DOHH2 (cell line): Measurements from ENCODE around the gene IFIT2.

Experiments used
- H3F3A ChIP-seq: fragments of 200-600 bp; sonication (generic), shearing (Covaris generic); 2 replicates; pipeline ENCODE4 v1.6.0; 2016; ENCODE audit warnings: antibody characterized with exemption, mild to moderate bottlenecking; ENCODE audit not compliant: control insufficient read depth, insufficient read depth
- H3K27ac ChIP-seq: fragments of 200-600 bp; sonication (generic); 2 replicates; pipeline ENCODE4 v1.5.1; 2014; ENCODE audit warnings: low read depth, mild to moderate bottlenecking, low read length, moderate library complexity
- H3K27me3 ChIP-seq: fragments of 200-600 bp; sonication (generic); 2 replicates; pipeline ENCODE4 v1.6.1; 2014; ENCODE audit warnings: mild to moderate bottlenecking, low read length, mixed read lengths; ENCODE audit not compliant: control insufficient read depth
- H3K36me3 ChIP-seq: fragments of 200-600 bp; sonication (generic); 2 replicates; pipeline ENCODE4 v1.6.1; 2014; ENCODE audit warnings: mild to moderate bottlenecking, low read length, moderate library complexity, mixed read lengths; ENCODE audit not compliant: control insufficient read depth
- H3K4me1 ChIP-seq: fragments of 200-600 bp; sonication (generic); 2 replicates; pipeline ENCODE4 v1.6.1; 2014; ENCODE audit warnings: mild to moderate bottlenecking, low read length, mixed read lengths; ENCODE audit not compliant: control insufficient read depth
- H3K4me2 ChIP-seq: fragments of 200-600 bp; sonication (generic); 2 replicates; pipeline ENCODE4 v1.6.0; 2014; ENCODE audit warnings: mild to moderate bottlenecking, low read length, moderate library complexity
- H3K4me3 ChIP-seq: fragments of 200-600 bp; sonication (generic); 2 replicates; pipeline ENCODE4 v1.5.1; 2014; ENCODE audit warnings: mild to moderate bottlenecking, low read length, mixed read lengths
- H3K79me2 ChIP-seq: fragments of 200-600 bp; sonication (generic); 2 replicates; pipeline ENCODE4 v1.6.1; 2014; ENCODE audit warnings: mild to moderate bottlenecking, low read length, mixed read lengths; ENCODE audit not compliant: control insufficient read depth
- H3K9me2 ChIP-seq: fragments of 200-600 bp; sonication (generic); replicated peaks from 2 replicates; pipeline ENCODE4 v1.6.1; 2014; ENCODE audit warnings: mild to moderate bottlenecking, low read length, mixed read lengths; ENCODE audit not compliant: control insufficient read depth
- H3K9me3 ChIP-seq: fragments of 200-600 bp; sonication (generic); 2 replicates; pipeline ENCODE4 v1.6.1; 2014; ENCODE audit warnings: antibody characterized with exemption, low read length, mixed read lengths; ENCODE audit not compliant: control insufficient read depth, insufficient read depth
- H4K20me1 ChIP-seq: fragments of 200-600 bp; sonication (generic); 2 replicates; pipeline ENCODE4 v1.6.0; 2014; ENCODE audit warnings: low read depth, mild to moderate bottlenecking, antibody characterized with exemption, low read length, moderate library complexity; ENCODE audit not compliant: control insufficient read depth, insufficient read depth
- EZH2phosphoT487 ChIP-seq: fragments of 200-600 bp; sonication (generic); IDR thresholded peaks from 2 replicates; pipeline ENCODE4 v1.6.1; 2017; ENCODE audit warnings: borderline replicate concordance, mild to moderate bottlenecking, antibody characterized with exemption, low read length, moderate library complexity, mixed read lengths
- TF ChIP-seq, protein P1 (sequence below): fragments of 200-600 bp; sonication (generic); IDR thresholded peaks from one replicate; pipeline ENCODE4 v1.5.1; 2014; ENCODE audit warnings: antibody characterized with exemption, mild to moderate bottlenecking, low read depth, low read length; ENCODE audit not compliant: poor library complexity, severe bottlenecking

Gene IFIT2

DNA sequence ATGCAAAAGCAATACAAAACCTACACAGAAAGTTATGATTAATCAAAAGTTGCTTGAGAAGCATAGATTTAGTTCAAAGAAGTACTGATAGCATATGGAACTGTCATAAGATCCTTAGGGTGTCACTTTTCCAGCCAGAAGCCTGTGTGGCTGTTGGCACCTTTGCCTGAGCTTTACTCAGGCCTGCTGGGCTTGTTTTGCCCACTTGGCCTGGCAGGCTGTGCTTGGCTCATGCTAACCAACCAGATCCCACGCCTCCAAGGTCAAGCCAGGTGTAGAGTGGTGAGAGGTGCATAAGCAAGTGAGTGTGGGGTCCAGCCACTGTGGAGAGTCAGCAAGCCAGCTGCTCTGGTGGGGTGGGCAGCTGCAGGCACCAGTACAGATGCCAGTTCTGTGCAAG lies 38.3 kb upstream of the IFIT2 start:
- no peaks in the 10 kb centered on the region for H3F3A ChIP-seq
- no peaks in the 10 kb centered on the region for H3K9me2 ChIP-seq
- peaks cover 17% of the 10 kb centered on the region; the same call in 1 of the 2 replicates for H3K9me3 ChIP-seq
- H3K4me1 ChIP-seq: peaks cover 3% of the 10 kb centered on the region; the same call in 1 of the 2 replicates
- no peaks in the 10 kb centered on the region for H4K20me1 ChIP-seq
- H3K36me3 ChIP-seq: no peaks in the 10 kb centered on the region
- TF ChIP-seq, protein P1, sequence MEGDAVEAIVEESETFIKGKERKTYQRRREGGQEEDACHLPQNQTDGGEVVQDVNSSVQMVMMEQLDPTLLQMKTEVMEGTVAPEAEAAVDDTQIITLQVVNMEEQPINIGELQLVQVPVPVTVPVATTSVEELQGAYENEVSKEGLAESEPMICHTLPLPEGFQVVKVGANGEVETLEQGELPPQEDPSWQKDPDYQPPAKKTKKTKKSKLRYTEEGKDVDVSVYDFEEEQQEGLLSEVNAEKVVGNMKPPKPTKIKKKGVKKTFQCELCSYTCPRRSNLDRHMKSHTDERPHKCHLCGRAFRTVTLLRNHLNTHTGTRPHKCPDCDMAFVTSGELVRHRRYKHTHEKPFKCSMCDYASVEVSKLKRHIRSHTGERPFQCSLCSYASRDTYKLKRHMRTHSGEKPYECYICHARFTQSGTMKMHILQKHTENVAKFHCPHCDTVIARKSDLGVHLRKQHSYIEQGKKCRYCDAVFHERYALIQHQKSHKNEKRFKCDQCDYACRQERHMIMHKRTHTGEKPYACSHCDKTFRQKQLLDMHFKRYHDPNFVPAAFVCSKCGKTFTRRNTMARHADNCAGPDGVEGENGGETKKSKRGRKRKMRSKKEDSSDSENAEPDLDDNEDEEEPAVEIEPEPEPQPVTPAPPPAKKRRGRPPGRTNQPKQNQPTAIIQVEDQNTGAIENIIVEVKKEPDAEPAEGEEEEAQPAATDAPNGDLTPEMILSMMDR: no peak
- no peak for TF ChIP-seq EZH2phosphoT487
- H3K27ac ChIP-seq: no peak overlapping the region
- H3K4me2 ChIP-seq: no peak overlapping the region
- H3K79me2 ChIP-seq: no peaks in the 10 kb centered on the region
- H3K27me3 ChIP-seq: no peaks in the 10 kb centered on the region
- no peak overlapping the region for H3K4me3 ChIP-seq

DNA sequence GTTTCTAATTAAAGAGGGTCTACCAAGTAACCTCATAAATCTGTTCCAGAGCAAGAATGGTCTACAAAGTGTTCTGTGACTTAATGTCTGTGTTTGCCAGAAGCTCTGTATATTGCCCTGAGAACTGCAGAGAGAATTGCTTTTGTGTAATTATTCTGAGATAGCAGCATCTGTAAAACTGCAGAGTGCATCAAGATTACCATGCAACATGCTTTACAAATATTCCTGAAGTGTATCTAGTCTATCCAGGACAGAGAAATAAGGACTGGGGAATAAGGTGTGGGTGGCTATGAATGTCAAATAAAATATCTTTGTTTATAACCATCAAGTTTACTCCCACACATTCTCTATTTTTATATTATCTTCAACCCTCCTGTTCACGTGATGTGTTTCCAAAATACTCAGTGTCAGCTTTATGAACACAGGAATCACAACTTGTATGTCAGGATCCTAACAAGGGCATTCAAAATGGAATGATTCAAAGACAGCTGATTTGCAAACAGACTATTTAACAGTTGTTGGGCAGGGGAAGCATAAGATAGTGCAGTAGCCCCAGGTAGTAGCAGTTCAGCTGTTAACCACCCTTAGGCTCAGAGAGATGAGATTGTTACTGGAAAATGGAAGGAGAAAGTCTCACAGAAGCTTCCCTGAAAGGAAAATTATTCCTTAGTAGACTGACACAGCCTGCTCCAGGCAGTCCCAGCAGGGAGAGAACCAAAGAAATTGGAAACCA lies 35.0 kb upstream of the IFIT2 start:
- no peaks in the 10 kb centered on the region for H3K36me3 ChIP-seq
- H4K20me1 ChIP-seq: no peaks in the 10 kb centered on the region
- H3K27me3 ChIP-seq: no peaks in the 10 kb centered on the region
- H3K79me2 ChIP-seq: no peaks in the 10 kb centered on the region
- H3K4me2 ChIP-seq: no peak overlapping the region
- TF ChIP-seq, protein P1: no peak
- no peak for TF ChIP-seq EZH2phosphoT487
- no peaks in the 10 kb centered on the region for H3K4me1 ChIP-seq
- H3K9me3 ChIP-seq: peaks cover 17% of the 10 kb centered on the region; the same call in 1 of the 2 replicates
- H3K27ac ChIP-seq: no peak overlapping the region
- H3K9me2 ChIP-seq: no peaks in the 10 kb centered on the region
- H3F3A ChIP-seq: no peaks in the 10 kb centered on the region
- H3K4me3 ChIP-seq: no peak overlapping the region

DNA sequence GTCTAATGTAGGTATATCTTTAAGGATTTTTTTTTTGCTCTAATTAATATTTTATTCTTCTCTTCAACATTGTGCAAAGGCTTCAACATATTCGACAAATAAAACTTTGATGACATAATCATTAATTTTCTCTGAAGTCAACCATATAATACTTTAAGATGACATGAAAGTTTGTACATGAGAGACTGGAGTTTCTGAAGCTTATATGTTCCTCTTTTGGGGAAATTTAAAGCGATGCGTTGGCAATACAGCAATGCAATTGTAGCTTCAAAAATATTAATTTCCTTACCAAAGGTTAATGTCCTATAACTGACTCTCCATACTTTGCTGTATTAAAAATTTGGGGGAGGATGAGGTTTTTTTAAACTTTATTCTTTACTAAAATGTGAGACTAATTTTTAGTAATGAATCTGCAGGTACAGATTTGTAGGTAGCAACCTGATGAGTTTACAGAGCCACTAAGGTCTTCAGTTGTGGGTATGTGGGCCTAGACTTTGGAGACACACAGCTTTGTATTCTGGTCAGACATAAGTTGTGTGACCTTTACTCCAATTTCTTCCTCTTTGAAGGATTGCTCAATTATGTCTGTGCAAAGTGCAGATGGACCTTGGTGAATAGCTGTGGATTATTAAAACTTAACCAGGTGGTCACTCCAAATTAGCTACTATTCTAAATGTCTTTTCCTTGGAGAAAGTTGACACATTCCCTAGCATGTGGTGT lies 32.3 kb upstream of the IFIT2 start:
- Histone ChIP-seq H3K9me2 (no peaks in the 10 kb centered on the region), H3K36me3 (no peaks in the 10 kb centered on the region), H3K4me2 (no peak overlapping the region), H3K4me1 (no peaks in the 10 kb centered on the region), H3K27ac (no peak overlapping the region), H3F3A (no peaks in the 10 kb centered on the region), H3K4me3 (no peak overlapping the region), H3K79me2 (no peaks in the 10 kb centered on the region), H3K9me3 (peaks cover 3% of the 10 kb centered on the region; the same call in 1 of the 2 replicates), H4K20me1 (no peaks in the 10 kb centered on the region), H3K27me3 (no peaks in the 10 kb centered on the region)
- TF ChIP-seq EZH2phosphoT487: no peak
- TF ChIP-seq, protein P1: no peak
